ENCODE data around the gene SOX18.

DNA sequence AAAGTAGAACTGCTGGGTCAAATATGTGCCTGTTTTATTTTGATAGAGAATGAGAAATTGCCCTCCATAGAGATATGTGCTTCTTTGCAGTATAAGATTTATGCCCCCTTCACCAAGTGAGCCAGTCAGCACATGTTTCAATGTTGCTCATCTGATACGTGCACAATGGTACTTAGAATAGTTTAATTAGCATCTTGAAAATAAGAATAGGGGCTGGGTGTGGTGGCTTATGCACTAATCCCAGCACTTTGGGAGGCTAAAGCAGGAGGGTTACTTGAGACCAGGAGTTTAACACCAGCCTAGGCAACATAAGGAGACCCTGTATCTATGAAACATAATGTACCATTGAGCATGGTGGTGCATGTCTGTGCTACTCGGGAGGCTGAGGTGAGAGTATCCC lies 33.8 kb downstream of the SOX18 start:
- TF ChIP-seq CTCF (CRISPR knock-in tag; IDR thresholded peaks at IDR 0.05) (no peak), GABPA (IDR thresholded peaks at IDR 0.05; ENCODE audit: low read depth, low read length) (no peak), GABPA (CRISPR knock-in tag; IDR thresholded peaks at IDR 0.05; ENCODE audit: low read depth) (no peak), SMYD3 (CRISPR knock-in tag; IDR thresholded peaks at IDR 0.05) (no peak), IRF1 (CRISPR knock-in tag; IDR thresholded peaks at IDR 0.05; ENCODE audit: low read depth) (no peak), SRF (IDR thresholded peaks at IDR 0.05; ENCODE audit: low read depth, low read length) (no peak), TCF7 (IDR thresholded peaks at IDR 0.05; ENCODE audit: low read depth) (no peak), EZH2 (conservative IDR thresholded peaks at IDR 0.05; ENCODE audit: low read depth, low read length) (no peak), CSRNP2 (CRISPR knock-in tag; conservative IDR thresholded peaks at IDR 0.05; ENCODE audit: low read depth) (no peak), ZNF207 (IDR thresholded peaks at IDR 0.05; ENCODE audit: borderline replicate concordance) (no peak), ARNT2 (CRISPR knock-in tag; IDR thresholded peaks at IDR 0.05; ENCODE audit: low read depth) (no peak), SMAD9 (CRISPR knock-in tag; IDR thresholded peaks at IDR 0.05) (no peak)
- TF ChIP-seq, protein P1, sequence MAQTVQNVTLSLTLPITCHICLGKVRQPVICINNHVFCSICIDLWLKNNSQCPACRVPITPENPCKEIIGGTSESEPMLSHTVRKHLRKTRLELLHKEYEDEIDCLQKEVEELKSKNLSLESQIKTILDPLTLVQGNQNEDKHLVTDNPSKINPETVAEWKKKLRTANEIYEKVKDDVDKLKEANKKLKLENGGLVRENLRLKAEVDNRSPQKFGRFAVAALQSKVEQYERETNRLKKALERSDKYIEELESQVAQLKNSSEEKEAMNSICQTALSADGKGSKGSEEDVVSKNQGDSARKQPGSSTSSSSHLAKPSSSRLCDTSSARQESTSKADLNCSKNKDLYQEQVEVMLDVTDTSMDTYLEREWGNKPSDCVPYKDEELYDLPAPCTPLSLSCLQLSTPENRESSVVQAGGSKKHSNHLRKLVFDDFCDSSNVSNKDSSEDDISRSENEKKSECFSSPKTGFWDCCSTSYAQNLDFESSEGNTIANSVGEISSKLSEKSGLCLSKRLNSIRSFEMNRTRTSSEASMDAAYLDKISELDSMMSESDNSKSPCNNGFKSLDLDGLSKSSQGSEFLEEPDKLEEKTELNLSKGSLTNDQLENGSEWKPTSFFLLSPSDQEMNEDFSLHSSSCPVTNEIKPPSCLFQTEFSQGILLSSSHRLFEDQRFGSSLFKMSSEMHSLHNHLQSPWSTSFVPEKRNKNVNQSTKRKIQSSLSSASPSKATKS (CRISPR knock-in tag; IDR thresholded peaks at IDR 0.05), result no peak
- TF ChIP-seq, protein P2, sequence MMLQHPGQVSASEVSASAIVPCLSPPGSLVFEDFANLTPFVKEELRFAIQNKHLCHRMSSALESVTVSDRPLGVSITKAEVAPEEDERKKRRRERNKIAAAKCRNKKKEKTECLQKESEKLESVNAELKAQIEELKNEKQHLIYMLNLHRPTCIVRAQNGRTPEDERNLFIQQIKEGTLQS (CRISPR knock-in tag; IDR thresholded peaks at IDR 0.05), result no peak

Measured in HepG2 (cell line).